Middle frontal gyrus (tissue), 1 donor: ENCODE results near the gene MPP3.
"Not testable (repeated sequence)": the region's sequence is repeated elsewhere in the genome, so short reads cannot be mapped to it uniquely, and the experiment has no call there.

ENCODE experiments used
- DNase-seq: peaks from one replicate; pipeline ENCODE4 v3.0.0-alpha.2; 2015; ENCODE audit warnings: low spot score; ENCODE audit errors: extremely low spot score

MPP3 gene

GRCh38 chr17:43860927-43861622 is 28.1 kb upstream of the MPP3 start:
- DNase-seq, result no peak

- DNase-seq, result no peak
These were observed 27.3 kb upstream of the MPP3 start for GRCh38 chr17:43860077-43860725.

- no peak for DNase-seq
These were observed 25.1 kb upstream of the MPP3 start for GRCh38 chr17:43857957-43858600.

GRCh38 chr17:43857141-43857540 is 24.2 kb upstream of the MPP3 start:
- no peak for DNase-seq

- DNase-seq, result no peak
These were observed 23.2 kb upstream of the MPP3 start for GRCh38 chr17:43856141-43856540.

DNA sequence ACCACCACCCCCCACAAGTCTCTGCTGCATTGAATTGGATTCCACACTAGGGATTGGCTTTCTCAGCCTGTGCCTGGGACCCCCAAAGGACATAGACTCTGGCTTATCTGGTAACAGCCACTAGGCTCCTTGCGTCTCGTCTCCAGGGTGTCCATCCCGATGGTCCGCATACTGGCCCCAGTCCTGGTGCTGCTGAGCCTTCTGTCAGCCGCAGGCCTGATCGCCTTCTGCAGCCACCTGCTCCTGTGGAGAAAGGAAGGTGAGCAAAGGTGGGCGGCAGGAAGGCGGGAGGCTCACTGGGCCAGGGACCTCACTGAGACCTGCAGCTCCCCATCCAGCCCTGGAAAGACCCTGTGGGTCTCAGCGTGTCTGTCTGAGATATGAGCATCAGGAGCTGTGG is 22.1 kb upstream of the MPP3 start:
- DNase-seq, result no peak

GRCh38 chr17:43854498-43854897 is 21.6 kb upstream of the MPP3 start:
- DNase-seq, result no peak

DNA sequence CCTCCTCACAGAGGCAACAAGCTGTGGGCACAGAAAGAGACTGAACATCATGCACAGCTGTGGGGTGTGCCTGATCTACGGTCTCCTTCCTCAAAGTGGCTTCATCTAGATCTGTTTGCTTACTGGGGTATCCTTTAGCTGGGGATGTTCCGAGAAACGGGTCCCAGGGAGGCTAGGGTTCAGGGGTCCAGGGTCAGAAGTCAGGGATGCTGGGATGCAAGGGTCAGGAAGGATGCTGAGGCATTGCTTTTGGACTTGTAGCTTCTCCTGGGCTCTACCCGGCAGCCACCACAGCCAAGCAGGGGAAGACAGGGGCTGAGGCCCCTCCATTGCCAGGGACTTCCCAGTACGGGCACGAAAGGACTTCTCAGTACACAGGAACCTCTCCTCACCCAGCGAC is 20.6 kb upstream of the MPP3 start:
- DNase-seq, result no peak

GRCh38 chr17:43852571-43852970 is 19.6 kb upstream of the MPP3 start:
- no peak for DNase-seq

DNA sequence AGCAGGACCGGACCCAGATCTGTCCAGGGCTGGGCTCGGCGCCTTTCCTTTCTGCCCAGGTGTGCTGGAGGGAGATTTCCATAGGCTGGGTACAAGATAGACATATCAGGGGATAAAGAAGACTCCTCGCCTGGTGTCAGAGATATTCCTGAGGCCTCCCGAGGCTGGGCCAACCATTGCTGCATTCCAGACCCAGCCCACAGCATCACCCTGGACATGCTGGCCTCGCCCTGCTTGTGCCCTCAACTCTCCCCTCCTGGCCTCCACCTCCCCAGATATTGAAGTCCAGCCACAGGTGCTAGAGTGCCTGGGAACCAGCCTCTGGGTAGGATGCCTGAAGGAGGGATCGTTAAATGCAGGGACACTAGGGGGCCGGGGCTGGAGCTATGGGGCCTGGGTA is 16.2 kb upstream of the MPP3 start:
- no peak for DNase-seq

GRCh38 chr17:43848601-43849000 is 15.7 kb upstream of the MPP3 start:
- DNase-seq, result no peak

- DNase-seq, result no peak
These were observed 14.0 kb upstream of the MPP3 start, which contains the start of gene CD300LG for GRCh38 chr17:43846963-43847371. TSS of gene CD300LG (plus strand) at chr17:43847176. CDS start at chr17:43847217, 41 bp downstream.

GRCh38 chr17:43846221-43846712 is 13.3 kb upstream of the MPP3 start:
- peak; percentile 33 for DNase-seq

- no peak for DNase-seq
These were observed 12.8 kb upstream of the MPP3 start for GRCh38 chr17:43845766-43846165.

DNA sequence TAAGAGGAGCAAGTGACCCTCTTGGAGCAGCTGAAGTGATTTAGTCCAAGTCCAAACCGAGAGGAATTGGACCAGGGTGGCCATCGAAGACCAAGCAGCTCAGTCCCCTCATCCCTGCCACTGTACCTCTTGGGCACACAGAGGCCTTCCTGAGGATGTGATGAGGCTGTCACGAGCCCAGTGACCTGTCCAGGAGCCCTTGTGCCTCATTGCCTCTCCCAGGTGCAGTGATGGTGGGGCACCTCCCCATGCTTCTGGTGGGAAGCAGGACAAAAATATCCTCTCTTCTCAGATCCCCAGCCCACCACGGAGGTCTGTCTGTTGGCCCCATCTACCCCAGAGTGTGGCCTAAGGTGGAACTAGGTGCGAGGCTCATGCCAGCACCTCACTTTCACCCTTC is 11.3 kb upstream of the MPP3 start:
- no peak for DNase-seq

GRCh38 chr17:43842975-43843325 is 10.0 kb upstream of the MPP3 start:
- DNase-seq, result no peak

DNA sequence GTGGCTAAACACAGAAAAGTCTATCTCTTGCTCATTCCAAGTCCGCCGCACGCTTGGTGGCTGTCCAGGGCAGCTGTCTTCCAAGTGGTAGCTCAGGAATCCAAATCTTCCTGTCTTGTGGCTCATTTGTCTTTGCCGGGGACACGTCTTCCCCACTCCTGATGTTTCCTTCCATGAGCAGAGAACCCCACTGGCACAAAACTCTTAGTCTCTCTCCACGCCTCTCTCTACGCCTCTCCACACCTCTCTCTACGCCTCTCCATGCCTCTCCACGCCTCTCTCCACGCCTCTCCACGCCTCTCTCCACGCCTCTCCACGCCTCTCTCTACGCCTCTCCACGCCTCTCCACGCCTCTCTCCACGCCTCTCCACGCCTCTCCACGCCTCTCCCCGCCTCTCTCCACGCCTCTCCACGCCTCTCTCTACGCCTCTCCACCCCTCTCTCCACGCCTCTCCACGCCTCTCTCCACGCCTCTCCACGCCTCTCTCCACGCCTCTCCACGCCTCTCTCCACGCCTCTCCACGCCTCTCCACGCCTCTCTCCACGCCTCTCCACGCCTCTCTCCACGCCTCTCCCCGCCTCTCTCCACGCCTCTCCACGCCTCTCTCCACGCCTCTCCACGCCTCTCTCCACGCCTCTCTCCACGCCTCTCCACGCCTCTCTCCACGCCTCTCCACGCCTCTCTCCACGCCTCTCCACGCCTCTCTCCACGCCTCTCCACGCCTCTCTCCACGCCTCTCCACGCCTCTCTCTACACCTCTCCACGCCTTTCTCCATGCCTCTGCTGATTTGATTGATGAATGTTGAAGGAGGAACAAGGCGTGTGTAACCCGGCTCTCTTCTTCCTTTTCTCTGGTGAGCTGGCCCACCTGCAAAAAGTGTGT is 9.4 kb upstream of the MPP3 start:
- not testable (repeated sequence) for DNase-seq

- no peak for DNase-seq
These were observed 8.3 kb upstream of the MPP3 start for GRCh38 chr17:43841282-43841681.

DNA sequence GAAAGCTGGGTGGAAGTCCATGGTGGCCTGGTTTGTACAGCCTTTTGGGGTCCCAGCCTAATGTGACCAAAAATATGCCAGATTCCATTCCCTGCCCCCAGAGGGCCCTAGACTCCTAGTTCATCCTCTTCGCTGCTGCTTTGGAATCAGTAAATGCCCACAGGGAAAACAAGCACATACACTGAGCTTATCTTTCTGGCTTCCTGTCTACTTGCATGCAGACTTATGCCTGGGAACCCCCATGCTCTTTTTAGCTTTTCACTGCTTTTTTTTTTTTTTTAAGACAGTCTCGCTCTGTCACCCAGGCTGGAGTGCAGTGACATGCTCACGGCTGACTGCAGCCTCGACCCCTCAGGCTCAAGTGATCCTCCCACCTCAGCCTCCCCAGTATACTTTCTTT is 7.9 kb upstream of the MPP3 start:
- DNase-seq, result no peak

GRCh38 chr17:43839670-43840108 is 6.7 kb upstream of the MPP3 start:
- no peak for DNase-seq

GRCh38 chr17:43834106-43834505 is 1.2 kb upstream of the MPP3 start:
- DNase-seq, result no peak
